ENCODE data around the gene AKIRIN1.
"Not testable (repeated sequence)": the region's sequence is repeated elsewhere in the genome, so short reads cannot be mapped to it uniquely, and the experiment has no call there.

The AKIRIN1 gene

GRCh38 chr1:38964140-38964548, 26.9 kb upstream of the AKIRIN1 start:
- no peaks in the 10 kb centered on the region for H3K36me3 ChIP-seq (ENCODE audit: insufficient read depth, low read length)
- H3K4me1 ChIP-seq (ENCODE audit: insufficient read depth, low read length, severe bottlenecking), result no peaks in the 10 kb centered on the region
- H3K79me2 ChIP-seq (ENCODE audit: insufficient read depth, low read length), result no peaks in the 10 kb centered on the region
- H3K27ac ChIP-seq (ENCODE audit: low read depth, low read length, poor library complexity, severe bottlenecking), result no peak overlapping the region
- no peaks in the 10 kb centered on the region for H3K9me2 ChIP-seq (ENCODE audit: low read depth, low read length)
- no peaks in the 10 kb centered on the region for H4K20me1 ChIP-seq (ENCODE audit: insufficient read depth, low read length)
- no peaks in the 10 kb centered on the region for H3F3A ChIP-seq (ENCODE audit: insufficient read depth, low read length)
- no peak overlapping the region for H2AFZ ChIP-seq (ENCODE audit: low read length)
- H3K9ac ChIP-seq (ENCODE audit: low read length), result no peak overlapping the region
- no peak overlapping the region for H3K4me3 ChIP-seq (ENCODE audit: low read depth, low read length, poor library complexity, severe bottlenecking)
- no peaks in the 10 kb centered on the region for H3K27me3 ChIP-seq (ENCODE audit: insufficient read depth, low read length)
- H3K9me3 ChIP-seq (ENCODE audit: low read length), result no peaks in the 10 kb centered on the region
- no peak overlapping the region for H3K4me2 ChIP-seq (ENCODE audit: low read length)
- TF ChIP-seq EZH2 (IDR thresholded peaks at IDR 0.05; ENCODE audit: borderline replicate concordance, low read length) (no peak), CTCF (IDR thresholded peaks at IDR 0.05; ENCODE audit: low read length) (peak; percentile 27; the same call in 1 of the 2 replicates)

GRCh38 chr1:38973145-38973544, 17.9 kb upstream of the AKIRIN1 start:
- H2AFZ ChIP-seq (ENCODE audit: low read length); H3F3A ChIP-seq (ENCODE audit: insufficient read depth, low read length); H3K27me3 ChIP-seq (ENCODE audit: insufficient read depth, low read length); H3K9me3 ChIP-seq (ENCODE audit: low read length); H3K36me3 ChIP-seq (ENCODE audit: insufficient read depth, low read length); H3K4me1 ChIP-seq (ENCODE audit: insufficient read depth, low read length, severe bottlenecking); H3K79me2 ChIP-seq (ENCODE audit: insufficient read depth, low read length); H3K9ac ChIP-seq (ENCODE audit: low read length); H4K20me1 ChIP-seq (ENCODE audit: insufficient read depth, low read length); H3K27ac ChIP-seq (ENCODE audit: low read depth, low read length, poor library complexity, severe bottlenecking); H3K9me2 ChIP-seq (ENCODE audit: low read depth, low read length); H3K4me2 ChIP-seq (ENCODE audit: low read length); H3K4me3 ChIP-seq (ENCODE audit: low read depth, low read length, poor library complexity, severe bottlenecking): not testable (repeated sequence)

GRCh38 chr1:38973659-38974437, 17.2 kb upstream of the AKIRIN1 start:
- H3K9ac ChIP-seq (ENCODE audit: low read length), result no peak overlapping the region

GRCh38 chr1:38977399-38978244, 13.5 kb upstream of the AKIRIN1 start:
- not testable (repeated sequence) for H3K9me2 ChIP-seq (ENCODE audit: low read depth, low read length); H3K9me3 ChIP-seq (ENCODE audit: low read length); H4K20me1 ChIP-seq (ENCODE audit: insufficient read depth, low read length); H3K4me3 ChIP-seq (ENCODE audit: low read depth, low read length, poor library complexity, severe bottlenecking); H3F3A ChIP-seq (ENCODE audit: insufficient read depth, low read length); H3K27ac ChIP-seq (ENCODE audit: low read depth, low read length, poor library complexity, severe bottlenecking); H3K9ac ChIP-seq (ENCODE audit: low read length); H3K4me1 ChIP-seq (ENCODE audit: insufficient read depth, low read length, severe bottlenecking); H3K4me2 ChIP-seq (ENCODE audit: low read length); H2AFZ ChIP-seq (ENCODE audit: low read length); H3K27me3 ChIP-seq (ENCODE audit: insufficient read depth, low read length); H3K79me2 ChIP-seq (ENCODE audit: insufficient read depth, low read length); H3K36me3 ChIP-seq (ENCODE audit: insufficient read depth, low read length)

More at GRCh38 chr1:38973659-38974437, 17.2 kb upstream of the AKIRIN1 start:
- TF ChIP-seq CTCF (IDR thresholded peaks at IDR 0.05; ENCODE audit: low read length) (no peak), EZH2 (IDR thresholded peaks at IDR 0.05; ENCODE audit: borderline replicate concordance, low read length) (no peak)
- no peak overlapping the region for H3K4me3 ChIP-seq (ENCODE audit: low read depth, low read length, poor library complexity, severe bottlenecking)
- no peaks in the 10 kb centered on the region for H3K9me2 ChIP-seq (ENCODE audit: low read depth, low read length)
- no peaks in the 10 kb centered on the region for H4K20me1 ChIP-seq (ENCODE audit: insufficient read depth, low read length)
- H3K4me2 ChIP-seq (ENCODE audit: low read length), result no peak overlapping the region
- H3K9me3 ChIP-seq (ENCODE audit: low read length), result no peaks in the 10 kb centered on the region
- no peak overlapping the region for H2AFZ ChIP-seq (ENCODE audit: low read length)
- no peak overlapping the region for H3K27ac ChIP-seq (ENCODE audit: low read depth, low read length, poor library complexity, severe bottlenecking)
- H3F3A ChIP-seq (ENCODE audit: insufficient read depth, low read length), result no peaks in the 10 kb centered on the region
- no peaks in the 10 kb centered on the region for H3K79me2 ChIP-seq (ENCODE audit: insufficient read depth, low read length)
- no peaks in the 10 kb centered on the region for H3K27me3 ChIP-seq (ENCODE audit: insufficient read depth, low read length)
- no peaks in the 10 kb centered on the region for H3K4me1 ChIP-seq (ENCODE audit: insufficient read depth, low read length, severe bottlenecking)
- no peaks in the 10 kb centered on the region for H3K36me3 ChIP-seq (ENCODE audit: insufficient read depth, low read length)

- not testable (repeated sequence) for H3K36me3 ChIP-seq (ENCODE audit: insufficient read depth, low read length); H3F3A ChIP-seq (ENCODE audit: insufficient read depth, low read length); H2AFZ ChIP-seq (ENCODE audit: low read length); H3K79me2 ChIP-seq (ENCODE audit: insufficient read depth, low read length); H3K27me3 ChIP-seq (ENCODE audit: insufficient read depth, low read length); H3K4me3 ChIP-seq (ENCODE audit: low read depth, low read length, poor library complexity, severe bottlenecking); H3K9me3 ChIP-seq (ENCODE audit: low read length); H4K20me1 ChIP-seq (ENCODE audit: insufficient read depth, low read length); H3K4me2 ChIP-seq (ENCODE audit: low read length); H3K4me1 ChIP-seq (ENCODE audit: insufficient read depth, low read length, severe bottlenecking); H3K9me2 ChIP-seq (ENCODE audit: low read depth, low read length); H3K9ac ChIP-seq (ENCODE audit: low read length); H3K27ac ChIP-seq (ENCODE audit: low read depth, low read length, poor library complexity, severe bottlenecking)
Observed at GRCh38 chr1:38978245-38978542, 12.9 kb upstream of the AKIRIN1 start.

GRCh38 chr1:38979380-38979779, 11.7 kb upstream of the AKIRIN1 start:
- not testable (repeated sequence) for H3K4me2 ChIP-seq (ENCODE audit: low read length); H3K9me3 ChIP-seq (ENCODE audit: low read length); H3K9me2 ChIP-seq (ENCODE audit: low read depth, low read length); H3K36me3 ChIP-seq (ENCODE audit: insufficient read depth, low read length); H3K4me1 ChIP-seq (ENCODE audit: insufficient read depth, low read length, severe bottlenecking); H2AFZ ChIP-seq (ENCODE audit: low read length); H3K4me3 ChIP-seq (ENCODE audit: low read depth, low read length, poor library complexity, severe bottlenecking); H3K27ac ChIP-seq (ENCODE audit: low read depth, low read length, poor library complexity, severe bottlenecking); H4K20me1 ChIP-seq (ENCODE audit: insufficient read depth, low read length); H3K9ac ChIP-seq (ENCODE audit: low read length); H3K27me3 ChIP-seq (ENCODE audit: insufficient read depth, low read length); H3K79me2 ChIP-seq (ENCODE audit: insufficient read depth, low read length); H3F3A ChIP-seq (ENCODE audit: insufficient read depth, low read length)

Data from OCI-LY1 (cell line).